ENCODE results near the gene ABTB2. TPM values are rescaled to one million over a fixed set of nuclear protein-coding genes. Genes with fewer than 3 reads are reported as not detected.

The ABTB2 gene
- total RNA-seq, 4 donors from 2014 or later: 5.4 to 15.6 (median 12.8) TPM

DNA sequence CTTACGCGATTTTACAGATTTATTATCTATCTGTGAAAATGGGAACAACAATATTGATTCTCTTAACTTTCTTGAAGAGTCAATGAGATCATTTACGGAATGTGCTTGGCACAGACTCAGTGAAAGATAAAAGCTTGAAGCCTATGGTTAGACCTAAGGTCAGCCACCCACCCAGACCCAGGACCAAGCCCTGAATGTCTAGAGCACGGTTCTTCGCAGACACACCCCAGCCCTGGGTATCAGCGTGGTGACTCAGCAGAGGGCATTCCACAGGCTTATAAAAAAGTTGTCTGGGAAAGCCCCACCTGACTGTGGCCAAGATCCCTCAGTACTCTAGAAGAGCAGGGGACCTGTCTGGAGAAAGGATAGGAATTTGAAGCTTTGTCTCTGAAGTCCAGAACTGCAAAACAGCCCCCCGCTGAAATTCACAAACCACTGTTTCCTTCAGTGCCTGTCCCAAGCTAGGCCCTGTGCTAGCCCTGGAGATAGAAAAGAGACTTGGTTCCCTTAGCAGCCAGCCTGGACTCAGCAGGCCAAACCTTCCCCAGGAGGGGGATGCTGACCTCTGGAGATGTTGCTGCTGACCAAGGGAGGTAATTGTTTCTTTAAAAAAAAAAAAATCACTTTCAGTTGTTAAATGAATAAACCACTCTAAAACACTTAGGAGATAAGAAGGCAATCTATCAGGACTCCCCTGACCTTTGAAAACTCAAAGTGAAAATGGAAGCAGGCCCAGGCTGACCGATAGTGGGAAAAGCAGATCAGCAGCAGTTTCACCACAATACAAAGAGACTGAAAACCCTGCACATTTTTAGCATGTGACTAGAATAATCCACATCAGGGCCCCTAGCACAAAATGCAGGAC is 114.0 kb downstream of the ABTB2 start:
- DNase-seq (ENCODE audit: low spot score in 2 of 2): no peak
- H3K9me3 ChIP-seq: no peaks in the 10 kb centered on the region
- H3K36me3 ChIP-seq: no peaks in the 10 kb centered on the region
- H3K4me3 ChIP-seq: no peak overlapping the region
- H3K27me3 ChIP-seq: no peaks in the 10 kb centered on the region
- no peak overlapping the region for H3K27ac ChIP-seq
- TF ChIP-seq POLR2AphosphoS5 (IDR thresholded peaks at IDR 0.05) (no peak), POLR2A (IDR thresholded peaks at IDR 0.05) (no peak), EP300 (IDR thresholded peaks at IDR 0.05) (no peak)
- TF ChIP-seq, protein P1, sequence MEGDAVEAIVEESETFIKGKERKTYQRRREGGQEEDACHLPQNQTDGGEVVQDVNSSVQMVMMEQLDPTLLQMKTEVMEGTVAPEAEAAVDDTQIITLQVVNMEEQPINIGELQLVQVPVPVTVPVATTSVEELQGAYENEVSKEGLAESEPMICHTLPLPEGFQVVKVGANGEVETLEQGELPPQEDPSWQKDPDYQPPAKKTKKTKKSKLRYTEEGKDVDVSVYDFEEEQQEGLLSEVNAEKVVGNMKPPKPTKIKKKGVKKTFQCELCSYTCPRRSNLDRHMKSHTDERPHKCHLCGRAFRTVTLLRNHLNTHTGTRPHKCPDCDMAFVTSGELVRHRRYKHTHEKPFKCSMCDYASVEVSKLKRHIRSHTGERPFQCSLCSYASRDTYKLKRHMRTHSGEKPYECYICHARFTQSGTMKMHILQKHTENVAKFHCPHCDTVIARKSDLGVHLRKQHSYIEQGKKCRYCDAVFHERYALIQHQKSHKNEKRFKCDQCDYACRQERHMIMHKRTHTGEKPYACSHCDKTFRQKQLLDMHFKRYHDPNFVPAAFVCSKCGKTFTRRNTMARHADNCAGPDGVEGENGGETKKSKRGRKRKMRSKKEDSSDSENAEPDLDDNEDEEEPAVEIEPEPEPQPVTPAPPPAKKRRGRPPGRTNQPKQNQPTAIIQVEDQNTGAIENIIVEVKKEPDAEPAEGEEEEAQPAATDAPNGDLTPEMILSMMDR (IDR thresholded peaks at IDR 0.05): no peak
- WGBS: 57% methylated on average over 8 of the region's 8 CpGs
- peaks cover 17% of the 10 kb centered on the region for H3K4me1 ChIP-seq

- H3K9me3 ChIP-seq: no peaks in the 10 kb centered on the region
- H3K4me1 ChIP-seq: peaks cover 17% of the 10 kb centered on the region
- TF ChIP-seq, protein P1 (IDR thresholded peaks at IDR 0.05): no peak
- TF ChIP-seq POLR2A (IDR thresholded peaks at IDR 0.05): no peak
- no peak for TF ChIP-seq POLR2AphosphoS5 (IDR thresholded peaks at IDR 0.05)
- TF ChIP-seq EP300 (IDR thresholded peaks at IDR 0.05): no peak
- no peaks in the 10 kb centered on the region for H3K36me3 ChIP-seq
- 86% methylated on average over 10 of the region's 11 CpGs for WGBS
- H3K4me3 ChIP-seq: no peak overlapping the region
- DNase-seq (ENCODE audit: low spot score in 2 of 2): no peak
- no peaks in the 10 kb centered on the region for H3K27me3 ChIP-seq
- H3K27ac ChIP-seq: no peak overlapping the region
Observed at GRCh38 chr11:34242037-34242625, 115.7 kb downstream of the ABTB2 start.

- Histone ChIP-seq H3K4me3 (no peak overlapping the region), H3K27ac (no peak overlapping the region), H3K4me1 (peaks cover 14% of the 10 kb centered on the region), H3K36me3 (no peaks in the 10 kb centered on the region), H3K9me3 (no peaks in the 10 kb centered on the region), H3K27me3 (no peaks in the 10 kb centered on the region)
- WGBS: 77% methylated on average over 8 of the region's 8 CpGs
- TF ChIP-seq POLR2AphosphoS5 (IDR thresholded peaks at IDR 0.05) (no peak), POLR2A (IDR thresholded peaks at IDR 0.05) (no peak), EP300 (IDR thresholded peaks at IDR 0.05) (no peak)
- TF ChIP-seq, protein P1 (IDR thresholded peaks at IDR 0.05): no peak
- DNase-seq (ENCODE audit: low spot score in 2 of 2): no peak
Observed at GRCh38 chr11:34240150-34240494, 117.7 kb downstream of the ABTB2 start.

- H3K9me3 ChIP-seq: no peaks in the 10 kb centered on the region
- no peaks in the 10 kb centered on the region for H3K36me3 ChIP-seq
- 87% methylated on average over 5 of the region's 5 CpGs for WGBS
- DNase-seq (ENCODE audit: low spot score in 2 of 2): no peak
- peaks cover 15% of the 10 kb centered on the region for H3K4me1 ChIP-seq
- H3K4me3 ChIP-seq: no peak overlapping the region
- no peak overlapping the region for H3K27ac ChIP-seq
- TF ChIP-seq POLR2AphosphoS5 (IDR thresholded peaks at IDR 0.05): no peak
- TF ChIP-seq, protein P1 (IDR thresholded peaks at IDR 0.05): no peak
- TF ChIP-seq EP300 (IDR thresholded peaks at IDR 0.05): no peak
- no peak for TF ChIP-seq POLR2A (IDR thresholded peaks at IDR 0.05)
- H3K27me3 ChIP-seq: no peaks in the 10 kb centered on the region
Observed at GRCh38 chr11:34239465-34240149, 118.2 kb downstream of the ABTB2 start.

GRCh38 chr11:34238966-34239365 is 118.8 kb downstream of the ABTB2 start:
- TF ChIP-seq EP300 (IDR thresholded peaks at IDR 0.05) (no peak), POLR2A (IDR thresholded peaks at IDR 0.05) (no peak), POLR2AphosphoS5 (IDR thresholded peaks at IDR 0.05) (no peak)
- TF ChIP-seq, protein P1 (IDR thresholded peaks at IDR 0.05): no peak
- peaks cover 17% of the 10 kb centered on the region for H3K4me1 ChIP-seq
- WGBS: 89% methylated on average over 6 of the region's 6 CpGs
- H3K36me3 ChIP-seq: no peaks in the 10 kb centered on the region
- DNase-seq (ENCODE audit: low spot score in 2 of 2): no peak
- no peaks in the 10 kb centered on the region for H3K27me3 ChIP-seq
- no peaks in the 10 kb centered on the region for H3K9me3 ChIP-seq
- H3K27ac ChIP-seq: no peak overlapping the region
- H3K4me3 ChIP-seq: no peak overlapping the region
